ENCODE data around the gene LUZP2. TPM values are rescaled to one million over a fixed set of nuclear protein-coding genes. Genes with fewer than 3 reads are reported as not detected.

The LUZP2 gene
- total and polyA plus RNA-seq, 2 of the 8 experiments (the other 6 are each of a cell fraction or from before 2014, with no cell fraction given), result 0.79 to 1.5 TPM

DNA sequence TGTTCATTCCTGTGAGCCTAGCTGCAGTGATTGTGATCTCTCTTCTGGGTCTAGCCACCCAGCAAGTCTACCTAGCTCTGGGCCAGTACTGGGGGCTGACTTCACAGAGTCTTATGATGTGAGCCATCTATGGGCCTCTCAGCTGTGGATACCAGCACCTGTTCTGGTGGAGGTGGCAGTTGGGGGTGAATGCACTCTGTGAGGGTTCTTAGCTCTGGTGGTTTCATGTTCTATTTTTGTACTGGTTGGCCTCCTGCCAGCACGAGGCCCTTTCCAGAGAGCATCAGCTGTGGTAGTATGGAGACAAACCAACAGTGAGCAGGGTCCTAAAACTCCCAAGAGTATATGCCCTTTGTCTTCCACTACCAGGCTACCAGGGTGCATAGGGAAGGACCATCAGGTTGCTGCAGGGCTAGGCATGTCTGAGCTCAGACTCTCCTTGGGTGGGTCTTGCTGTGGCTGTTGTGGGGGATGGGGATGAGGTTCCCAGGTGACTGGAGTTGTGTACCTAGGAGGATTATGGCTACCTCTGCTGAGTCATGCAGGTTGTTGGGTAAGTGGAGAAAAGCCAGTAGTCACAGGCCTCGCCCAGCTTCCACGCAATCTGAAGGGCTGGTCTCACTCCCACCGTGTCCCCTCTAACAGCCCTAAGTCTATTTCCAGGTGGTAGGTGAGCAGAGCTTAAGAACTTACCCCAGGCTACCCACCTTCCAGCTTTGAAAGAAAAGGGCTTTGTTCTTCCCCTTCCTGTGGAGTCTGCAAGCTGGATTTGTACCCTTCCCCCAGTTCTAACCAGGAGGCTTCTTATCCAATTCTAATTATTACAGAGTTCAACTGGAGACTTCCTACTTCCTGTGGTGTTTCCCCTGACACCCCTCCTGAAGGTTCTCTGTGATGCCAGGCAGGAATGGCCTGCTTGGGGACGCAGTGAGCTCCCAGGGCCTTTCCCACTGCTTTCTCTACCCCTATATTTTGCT, 250.7 kb downstream of the LUZP2 start:
- no peaks in the 10 kb centered on the region for H4K20me1 ChIP-seq (replicated peaks in 1 of 2; ENCODE audit: control insufficient read depth in 1 of 2, insufficient read depth in 2 of 2, low read length in 2 of 2)
- H3K4me2 ChIP-seq (ENCODE audit: insufficient read depth in 1 of 2, low read depth in 2 of 2, low read length in 2 of 2), result no peak overlapping the region
- H3K56ac ChIP-seq (replicated peaks; ENCODE audit: insufficient read length, low read depth, low read length), result no peak overlapping the region
- no peaks in the 10 kb centered on the region for H3K23me2 ChIP-seq (ENCODE audit: low read depth, low read length)
- H3K4me3 ChIP-seq (ENCODE audit: extremely low read depth in 1 of 4, insufficient read depth in 2 of 4, low read depth in 3 of 4, low read length in 4 of 4), result no peak overlapping the region
- no peak overlapping the region; the same call in 1 of the 2 replicates for H3K18ac ChIP-seq (ENCODE audit: extremely low read depth, low read length)
- H3K79me2 ChIP-seq (ENCODE audit: control insufficient read depth in 1 of 2, insufficient read depth in 2 of 2, low read length in 2 of 2), result no peaks in the 10 kb centered on the region
- H3K9ac ChIP-seq (replicated peaks in 1 of 4; ENCODE audit: extremely low read depth in 1 of 4, low read depth in 3 of 4, low read length in 3 of 4), result no peak overlapping the region
- WGBS, 2 experiments (ENCODE audit: extremely low coverage in 1 of 2, insufficient coverage in 1 of 2, insufficient read length in 1 of 2, insufficient replicate concordance in 2 of 2, low coverage in 1 of 2, low lambda C conversion rate in 2 of 2, missing lambda C conversion rate in 1 of 2), result 91% methylated on average over 5 of the region's 5 CpGs; no CpG with 5 or more reads in 1 of the 2 experiments
- H3K79me1 ChIP-seq (ENCODE audit: low read depth, low read length), result no peaks in the 10 kb centered on the region
- H4K5ac ChIP-seq (ENCODE audit: insufficient read length, low read depth, low read length), result no peak overlapping the region
- no peak overlapping the region for H3K27ac ChIP-seq (ENCODE audit: low read depth, low read length)
- H2BK15ac ChIP-seq (ENCODE audit: low read length), result no peak overlapping the region; the same call in 1 of the 2 replicates
- H3K36me3 ChIP-seq (ENCODE audit: control insufficient read depth in 2 of 4, insufficient read depth in 4 of 4, low read length in 3 of 4), result no peaks in the 10 kb centered on the region
- H2BK120ac ChIP-seq (replicated peaks; ENCODE audit: low read depth, low read length), result no peak overlapping the region
- H2BK5ac ChIP-seq (ENCODE audit: low read depth, low read length), result no peak overlapping the region
- ChIA-PET POLR2A (ENCODE audit: partially characterized antibody) (no interaction called here), CTCF (ENCODE audit: partially characterized antibody) (interaction anchor here (0.7 kb wide), 1 partner anchor 11 kb away, joined by 3 read pairs; no protein-coding TSS in a partner anchor)
- H3K9me3 ChIP-seq (ENCODE audit: insufficient read depth in 2 of 2, low read depth in 1 of 2, low read length in 1 of 2), result no peaks in the 10 kb centered on the region
- no peaks in the 10 kb centered on the region for H3K27me3 ChIP-seq (replicated peaks in 1 of 4; ENCODE audit: control insufficient read depth in 3 of 4, extremely low read depth in 1 of 4, insufficient read depth in 3 of 4, low read length in 3 of 4)
- no peak overlapping the region for H2BK20ac ChIP-seq (ENCODE audit: low read length)
- H2AFZ ChIP-seq (ENCODE audit: low read length), result no peak overlapping the region; the same call in 1 of the 2 replicates
- no peak overlapping the region for H3K14ac ChIP-seq (ENCODE audit: insufficient read length)
- FAIRE-seq (no peak), DNase-seq (ENCODE audit: low read depth in 1 of 2, low spot score in 2 of 2) (no peak)
- H3K4ac ChIP-seq (replicated peaks; ENCODE audit: insufficient read length, low read depth, low read length), result no peak overlapping the region
- H2AK5ac ChIP-seq (ENCODE audit: low read depth, low read length), result no peak overlapping the region
- peak overlapping the region; percentile 65; the same call in 1 of the 2 replicates for H4K8ac ChIP-seq (ENCODE audit: extremely low read depth, insufficient read depth, low read length)
- H2BK12ac ChIP-seq (ENCODE audit: low read depth, low read length), result no peak overlapping the region
- H3K23ac ChIP-seq (ENCODE audit: insufficient read length), result no peak overlapping the region
- no peaks in the 10 kb centered on the region; a peak in 1 of 7 replicates for H3K4me1 ChIP-seq (replicated peaks in 1 of 4; ENCODE audit: control insufficient read depth in 3 of 4, insufficient read depth in 4 of 4, low read length in 3 of 4)
- H4K91ac ChIP-seq (replicated peaks; ENCODE audit: insufficient read length, low read length), result no peak overlapping the region
- no peak for TF ChIP-seq NANOG (IDR thresholded peaks at IDR 0.05; ENCODE audit: insufficient read depth, low read depth, low read length, poor library complexity, severe bottlenecking)

All from H1 (cell line).